ENCODE measurements around the gene GPATCH8.

GRCh38 chr17:44539673-44540072 is 36.5 kb upstream of the GPATCH8 start:
- TF ChIP-seq CTCF (IDR thresholded peaks at IDR 0.05) (no peak), POLR2A (IDR thresholded peaks at IDR 0.05) (no peak), EP300 (IDR thresholded peaks at IDR 0.05) (no peak)
